HG02870 (cell line): ENCODE measurements around the gene ARMC6.

Experiments
- ATAC-seq: cut with Tn5 transposase; IDR thresholded peaks from one replicate; pipeline ENCODE4 v1.9.1; 2021; ENCODE audit warnings: mild to moderate bottlenecking, moderate library complexity; ENCODE audit not compliant: unreplicated experiment

The ARMC6 gene

GRCh38 chr19:19033426-19034203, at the start of gene ARMC6, which contains the start of gene SUGP2:
ARMC6 (plus strand) TSS chr19:19033603; CDS start chr19:19034210, 607 bp downstream.
SUGP2 (minus strand) TSS chr19:19033517; CDS start chr19:19031071, 2,446 bp downstream.
- peak; percentile 64 for ATAC-seq

DNA sequence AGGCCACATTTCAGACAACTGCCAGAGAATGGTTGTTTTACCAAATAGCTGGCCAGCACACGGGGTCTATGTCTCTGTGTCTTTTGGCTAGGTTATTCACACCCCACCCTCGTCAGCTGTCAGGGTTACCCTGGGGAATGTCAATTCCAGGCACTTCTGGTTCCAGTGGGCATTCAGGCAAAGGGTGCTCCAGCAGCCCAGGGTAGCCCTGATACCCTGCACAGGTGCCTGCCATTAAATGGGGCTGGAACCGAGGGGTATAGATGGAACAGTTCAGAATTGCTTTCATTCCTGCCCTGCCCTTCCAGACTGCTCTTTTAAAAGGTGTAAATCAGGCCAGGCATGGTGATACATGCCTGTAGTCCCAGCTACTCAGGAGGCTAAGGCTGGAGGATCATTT, 49.2 kb upstream of the ARMC6 start:
- no peak for ATAC-seq

DNA sequence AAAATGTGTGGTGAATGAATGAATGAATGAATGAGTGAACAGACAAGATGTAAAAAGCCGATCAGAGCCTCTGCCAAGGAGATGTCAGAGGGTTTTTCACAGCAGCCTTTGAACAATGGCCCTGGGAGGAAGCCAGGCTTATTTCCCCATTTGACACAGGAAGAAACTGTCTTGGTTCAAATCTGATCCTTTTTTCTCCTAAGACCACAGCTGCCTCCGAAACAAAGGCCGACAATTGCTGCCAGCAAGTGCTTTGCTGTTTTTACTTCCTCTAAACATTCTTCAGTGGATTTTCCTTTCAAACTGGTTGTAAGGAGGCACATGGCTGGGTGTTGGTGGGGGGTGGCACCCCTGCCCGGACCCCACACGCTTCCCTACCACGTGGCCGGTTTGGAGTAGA, 48.1 kb upstream of the ARMC6 start:
- no peak for ATAC-seq

GRCh38 chr19:18987456-18987855, 45.9 kb upstream of the ARMC6 start:
- no peak for ATAC-seq

DNA sequence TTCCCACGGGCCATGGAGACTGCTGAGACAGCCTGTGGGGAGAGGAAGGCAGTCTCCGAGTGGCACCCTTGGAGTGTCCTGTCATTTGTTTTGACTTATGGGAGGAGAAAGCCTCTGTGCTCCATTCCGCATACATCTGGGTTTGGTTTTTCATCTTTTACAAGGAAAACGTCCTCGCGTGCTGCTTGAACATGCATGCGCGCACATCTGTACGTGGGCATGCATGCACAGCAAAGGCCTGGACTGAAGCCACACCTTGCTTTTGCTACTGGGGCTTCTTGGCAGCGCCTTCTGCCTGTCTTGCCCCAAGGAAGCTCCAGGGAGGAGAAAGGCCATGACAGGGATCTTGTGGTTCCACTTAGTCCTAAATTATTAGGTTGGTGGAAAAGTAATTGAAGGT, 44.1 kb upstream of the ARMC6 start:
- ATAC-seq, result no peak

DNA sequence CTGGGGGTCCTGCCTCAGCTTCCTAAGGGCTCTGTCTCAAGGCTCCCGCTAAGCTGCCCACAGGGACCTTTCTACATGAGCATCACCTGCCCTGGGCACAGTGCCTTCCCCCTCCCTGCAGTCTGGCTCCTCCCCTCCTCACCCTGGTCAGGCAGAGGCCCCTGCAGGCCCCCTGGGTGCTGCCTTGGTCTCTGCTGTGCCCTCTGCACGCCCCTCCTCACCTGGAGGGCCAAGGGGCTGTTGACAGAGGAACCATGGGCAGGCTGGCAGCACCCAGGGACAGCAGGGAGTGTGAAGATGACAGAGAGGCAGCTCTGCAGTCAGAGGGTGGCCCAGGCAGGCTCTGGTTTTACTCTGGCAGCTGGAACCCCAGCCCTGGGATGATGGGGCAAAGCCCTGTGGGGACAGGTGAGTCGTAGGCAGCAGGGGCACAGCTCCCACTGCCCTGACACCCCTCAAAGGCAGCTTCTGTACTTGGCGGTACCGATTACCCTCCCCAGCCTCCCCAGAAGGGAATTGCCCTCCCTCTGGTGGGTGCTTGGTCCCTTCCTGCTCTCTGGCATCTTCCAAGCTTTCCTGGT, 43.2 kb upstream of the ARMC6 start:
- no peak for ATAC-seq

GRCh38 chr19:18991006-18991405, 42.4 kb upstream of the ARMC6 start:
- no peak for ATAC-seq

DNA sequence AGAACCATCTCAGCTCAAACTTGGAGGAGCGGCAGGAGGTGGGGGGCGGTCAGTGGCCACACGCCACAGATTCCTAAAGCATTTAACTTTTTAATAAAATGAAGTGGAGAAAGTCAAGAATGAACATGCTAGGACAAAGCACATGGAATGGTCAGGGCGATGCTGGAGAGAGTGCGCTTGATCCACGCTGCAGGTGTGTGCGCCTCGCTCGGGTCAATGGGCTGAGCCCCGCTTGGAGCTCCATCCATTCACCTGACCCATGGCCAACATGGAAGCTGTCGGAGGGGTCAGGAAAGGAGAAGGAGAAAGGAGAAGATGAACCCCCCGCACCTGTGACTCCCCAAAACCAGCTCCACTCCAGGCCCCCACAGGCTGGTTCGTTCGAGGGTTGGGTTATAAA, 41.9 kb upstream of the ARMC6 start:
- ATAC-seq, result no peak

GRCh38 chr19:18992696-18993095, 40.7 kb upstream of the ARMC6 start:
- no peak for ATAC-seq

- no peak for ATAC-seq
Measured at GRCh38 chr19:18993115-18993514, 40.3 kb upstream of the ARMC6 start.

- no peak for ATAC-seq
Measured at GRCh38 chr19:18995804-18996241, 37.6 kb upstream of the ARMC6 start.

DNA sequence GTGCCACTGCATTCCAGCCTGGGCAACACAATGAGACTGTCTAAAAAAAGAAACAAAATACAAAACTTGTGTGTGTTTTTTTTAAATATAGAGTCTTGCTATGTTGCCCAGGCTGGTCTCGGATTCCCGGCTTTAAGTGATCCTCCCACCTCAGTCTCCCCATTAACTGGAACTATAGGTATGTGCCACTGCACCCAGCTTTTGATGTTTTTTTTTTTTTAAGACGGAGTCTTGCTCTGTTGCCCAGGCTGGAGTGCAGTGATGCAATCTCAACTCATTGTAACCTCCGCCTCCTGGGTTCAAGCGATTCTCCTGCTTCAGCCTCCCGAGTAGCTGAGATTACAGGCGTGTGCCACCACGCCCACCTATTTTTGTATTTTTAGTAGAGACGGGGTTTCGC, 37.1 kb upstream of the ARMC6 start:
- no peak for ATAC-seq

DNA sequence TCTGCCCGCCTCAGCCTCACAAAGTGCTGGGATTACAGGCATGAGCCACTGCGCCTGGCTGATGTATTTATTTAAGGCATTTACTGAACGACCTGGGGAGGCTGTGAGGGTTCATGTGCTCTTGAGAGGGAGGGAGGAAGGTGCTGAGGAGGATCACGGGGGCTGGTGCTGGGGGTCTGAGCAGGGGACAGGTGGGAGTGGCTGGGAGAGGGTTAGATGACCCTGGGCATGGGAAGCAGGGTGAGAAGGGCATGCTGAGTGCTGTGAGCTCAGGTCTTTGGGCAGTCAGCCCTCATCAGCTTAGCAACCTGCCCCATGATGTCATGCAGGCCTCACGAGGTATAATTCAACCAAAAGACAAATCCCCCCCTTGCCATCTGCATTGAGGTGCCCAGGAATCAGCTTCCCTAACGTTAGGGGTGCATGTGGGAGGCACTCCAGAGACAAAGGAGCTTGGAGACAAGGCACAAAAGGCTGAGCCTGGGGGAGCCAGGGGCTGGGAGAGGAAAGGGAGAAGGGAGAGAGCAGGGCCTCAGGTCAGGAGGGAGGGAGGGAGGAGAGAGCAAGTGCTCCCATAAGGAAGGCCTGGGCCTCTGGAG, 36.5 kb upstream of the ARMC6 start:
- ATAC-seq, result no peak

DNA sequence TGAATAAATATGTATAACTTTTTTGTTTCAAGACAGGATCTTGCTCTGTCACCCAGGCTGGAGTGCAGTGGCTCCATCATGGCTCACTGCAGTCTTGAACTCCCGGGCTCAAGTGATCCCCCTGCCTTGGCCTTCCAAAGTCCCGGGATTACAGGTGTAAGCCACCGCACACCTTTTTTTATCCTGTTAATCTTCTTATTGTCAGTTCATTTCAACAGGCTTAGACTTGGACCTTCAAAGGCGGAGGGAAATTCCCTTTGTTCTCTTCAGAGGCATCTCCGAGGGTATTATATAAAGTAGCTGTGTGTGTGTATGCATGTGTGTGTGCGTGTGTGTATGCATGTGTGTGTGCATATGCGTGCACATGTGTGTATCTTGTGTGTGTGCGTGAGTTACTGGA, 35.1 kb upstream of the ARMC6 start:
- no peak for ATAC-seq

- ATAC-seq, result no peak
Measured at GRCh38 chr19:18999016-18999758, 34.2 kb upstream of the ARMC6 start.

- no peak for ATAC-seq
Measured at GRCh38 chr19:18999896-19000620, 33.3 kb upstream of the ARMC6 start.

- no peak for ATAC-seq
Measured at GRCh38 chr19:19004144-19004543, 29.3 kb upstream of the ARMC6 start.

DNA sequence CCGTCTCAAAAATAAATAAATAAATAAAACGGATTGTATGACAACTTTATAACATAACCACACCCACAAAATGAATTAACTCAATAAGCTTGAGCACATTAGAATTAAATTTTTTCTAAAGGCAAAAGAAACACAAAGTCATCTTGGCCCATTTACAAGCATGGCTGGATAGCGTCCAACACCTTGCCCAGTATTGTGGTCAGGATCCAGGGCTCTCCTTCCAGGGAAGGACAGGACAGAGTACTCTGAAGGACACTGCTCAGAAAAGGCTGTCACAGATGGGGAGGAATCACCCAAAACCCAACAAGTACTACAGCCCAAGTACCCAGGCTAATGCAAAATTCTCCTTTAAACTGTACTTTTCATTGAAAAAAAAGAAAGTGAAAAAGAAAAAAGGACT, 27.2 kb upstream of the ARMC6 start:
- ATAC-seq, result no peak

- no peak for ATAC-seq
Measured at GRCh38 chr19:19009951-19010350, 23.5 kb upstream of the ARMC6 start.

GRCh38 chr19:19010551-19010950, 22.9 kb upstream of the ARMC6 start:
- ATAC-seq, result no peak

DNA sequence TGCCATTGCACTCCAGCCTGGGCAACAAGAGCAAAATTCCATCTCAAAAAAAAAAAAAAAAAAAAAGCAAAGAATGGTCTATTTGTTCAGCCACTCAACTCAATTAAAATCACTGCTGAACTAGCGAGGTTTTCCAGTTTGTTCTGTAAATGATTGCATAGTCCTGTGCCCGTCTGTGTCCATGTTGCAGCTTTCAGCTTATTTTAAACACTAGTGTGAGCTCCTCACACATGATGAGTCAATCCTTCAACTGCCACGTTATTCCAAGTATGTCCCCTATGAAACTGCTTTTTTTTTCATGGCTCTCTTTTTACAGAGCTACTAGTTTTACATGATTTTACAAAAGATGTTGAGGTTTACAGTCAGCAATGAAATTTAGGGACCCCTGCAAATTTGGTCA, 12.3 kb upstream of the ARMC6 start:
- no peak for ATAC-seq
